ENCODE results near the gene XKR8. TPM values are rescaled to one million over a fixed set of nuclear protein-coding genes. Genes with fewer than 3 reads are reported as not detected.

Gene XKR8
- total RNA-seq, 2 experiments from 2014 or later = 0.38 to 2.3 TPM

GRCh38 chr1:28010969-28011368 is 51.2 kb downstream of the XKR8 start:
- H3K4me1 ChIP-seq (ENCODE audit: insufficient read depth, low read length, poor library complexity, severe bottlenecking) = no peaks in the 10 kb centered on the region
- TF ChIP-seq EZH2phosphoT487 (IDR thresholded peaks at IDR 0.05; ENCODE audit: borderline replicate concordance, low read depth, low read length) = no peak
- TF ChIP-seq, protein P1, sequence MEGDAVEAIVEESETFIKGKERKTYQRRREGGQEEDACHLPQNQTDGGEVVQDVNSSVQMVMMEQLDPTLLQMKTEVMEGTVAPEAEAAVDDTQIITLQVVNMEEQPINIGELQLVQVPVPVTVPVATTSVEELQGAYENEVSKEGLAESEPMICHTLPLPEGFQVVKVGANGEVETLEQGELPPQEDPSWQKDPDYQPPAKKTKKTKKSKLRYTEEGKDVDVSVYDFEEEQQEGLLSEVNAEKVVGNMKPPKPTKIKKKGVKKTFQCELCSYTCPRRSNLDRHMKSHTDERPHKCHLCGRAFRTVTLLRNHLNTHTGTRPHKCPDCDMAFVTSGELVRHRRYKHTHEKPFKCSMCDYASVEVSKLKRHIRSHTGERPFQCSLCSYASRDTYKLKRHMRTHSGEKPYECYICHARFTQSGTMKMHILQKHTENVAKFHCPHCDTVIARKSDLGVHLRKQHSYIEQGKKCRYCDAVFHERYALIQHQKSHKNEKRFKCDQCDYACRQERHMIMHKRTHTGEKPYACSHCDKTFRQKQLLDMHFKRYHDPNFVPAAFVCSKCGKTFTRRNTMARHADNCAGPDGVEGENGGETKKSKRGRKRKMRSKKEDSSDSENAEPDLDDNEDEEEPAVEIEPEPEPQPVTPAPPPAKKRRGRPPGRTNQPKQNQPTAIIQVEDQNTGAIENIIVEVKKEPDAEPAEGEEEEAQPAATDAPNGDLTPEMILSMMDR (conservative IDR thresholded peaks at IDR 0.05; ENCODE audit: low read length) = no peak
- H3K36me3 ChIP-seq (ENCODE audit: insufficient read depth, low read length) = peaks cover 94% of the 10 kb centered on the region
- H2AFZ ChIP-seq (ENCODE audit: low read length) = no peak overlapping the region
- CTCF ChIA-PET (ENCODE audit: unreplicated experiment) = no interaction called here
- no peaks in the 10 kb centered on the region for H4K20me1 ChIP-seq (ENCODE audit: insufficient read depth, low read length)
- no TSS peak for BruUV-seq (replicated peaks)
- H3K27ac ChIP-seq (ENCODE audit: low read depth, low read length, poor library complexity, severe bottlenecking) = no peak overlapping the region
- no peaks in the 10 kb centered on the region for H3K9me2 ChIP-seq (ENCODE audit: insufficient read depth, low read length)
- POLR2A ChIA-PET = interaction anchor here (0.6 kb wide), 1 partner anchor 386 kb away, joined by 4 read pairs; no protein-coding TSS in a partner anchor
- no peak overlapping the region for H3K4me2 ChIP-seq (ENCODE audit: low read length)
- H3K79me2 ChIP-seq (ENCODE audit: insufficient read depth, low read depth, low read length) = 0 out of 2 replicates have a peak, but pooled peaks cover 3% of the 10 kb centered on the region
- no peak for DNase-seq (ENCODE audit: low spot score)
- no peak overlapping the region for H3K4me3 ChIP-seq (ENCODE audit: low read depth, low read length, poor library complexity, severe bottlenecking)
- intact Hi-C loops (cut with micrococcal nuclease; ENCODE audit: unreplicated experiment) = no loop called here
- H3K9me3 ChIP-seq (ENCODE audit: low read length) = no peaks in the 10 kb centered on the region

Other genes starting within 250 kb of the XKR8 start
- 18.6 and 24.6 TPM in 2 replicates for gene FAM76A, start 234.0 kb upstream of the XKR8 start, total RNA-seq (2014; rRNA removed; shearing (Covaris generic))
- 16.3 and 19.6 TPM in 2 replicates for gene FAM76A, start 234.0 kb upstream of the XKR8 start, total RNA-seq (2022)
- 17.2 and 19.8 TPM in 2 replicates for gene STX12, start 186.8 kb upstream of the XKR8 start, total RNA-seq (2014; rRNA removed; shearing (Covaris generic))
- gene STX12, start 186.8 kb upstream of the XKR8 start, total RNA-seq (2022) = 29.7 and 30.1 TPM in 2 replicates
- gene PPP1R8, start 129.2 kb upstream of the XKR8 start, total RNA-seq (2014; rRNA removed; shearing (Covaris generic)) = 71.3 and 72.4 TPM in 2 replicates
- 57.3 and 58.0 TPM in 2 replicates for gene PPP1R8, start 129.2 kb upstream of the XKR8 start, total RNA-seq (2022)
- 0.98 and 4.1 TPM in 2 replicates for gene THEMIS2, start 87.4 kb upstream of the XKR8 start, total RNA-seq (2014; rRNA removed; shearing (Covaris generic))
- gene THEMIS2, start 87.4 kb upstream of the XKR8 start, total RNA-seq (2022) = 15.4 and 20.3 TPM in 2 replicates
- 56.8 and 74.4 TPM in 2 replicates for gene RPA2, start 45.4 kb upstream of the XKR8 start, total RNA-seq (2014; rRNA removed; shearing (Covaris generic))
- gene RPA2, start 45.4 kb upstream of the XKR8 start, total RNA-seq (2022) = 44.3 and 52.7 TPM in 2 replicates
- gene SMPDL3B, start 25.0 kb upstream of the XKR8 start, total RNA-seq (2014; rRNA removed; shearing (Covaris generic)) = 0.19 and 0.39 TPM in 2 replicates
- gene SMPDL3B, start 25.0 kb upstream of the XKR8 start, total RNA-seq (2022) = not detected in 2 replicates
- gene EYA3, start 128.6 kb downstream of the XKR8 start, total RNA-seq (2014; rRNA removed; shearing (Covaris generic)) = 24.1 and 29.0 TPM in 2 replicates
- 104 and 114 TPM in 2 replicates for gene EYA3, start 128.6 kb downstream of the XKR8 start, total RNA-seq (2022)
- 6.1 and 8.0 TPM in 2 replicates for gene PTAFR, start 216.7 kb downstream of the XKR8 start, total RNA-seq (2014; rRNA removed; shearing (Covaris generic))
- 24.5 and 32.8 TPM in 2 replicates for gene PTAFR, start 216.7 kb downstream of the XKR8 start, total RNA-seq (2022)